ENCODE results near the gene STMP1.

GRCh38 chr7:135666846-135667245 lies 4.5 kb downstream of the STMP1 start:
- no peak for TF ChIP-seq CTCF (IDR thresholded peaks at IDR 0.05; ENCODE audit: low read depth, low read length, poor library complexity, severe bottlenecking)
- no peak for TF ChIP-seq EZH2phosphoT487 (IDR thresholded peaks at IDR 0.05; ENCODE audit: borderline replicate concordance, low read length)

Data from DOHH2 (cell line).